ENCODE measurements around the gene TTLL1.

The TTLL1 gene

GRCh38 chr22:43096420-43096819, 7.2 kb upstream of the TTLL1 start:
- no peaks in the 10 kb centered on the region for H3K9me2 ChIP-seq (replicated peaks; ENCODE audit: control insufficient read depth, low read length)
- no peaks in the 10 kb centered on the region for H3K27me3 ChIP-seq (ENCODE audit: control insufficient read depth, low read length)
- H3K36me3 ChIP-seq (ENCODE audit: control insufficient read depth, low read length) = no peaks in the 10 kb centered on the region
- H4K20me1 ChIP-seq (ENCODE audit: control insufficient read depth, insufficient read depth, low read depth, low read length) = no peaks in the 10 kb centered on the region
- peaks cover 8% of the 10 kb centered on the region; the same call in 1 of the 2 replicates for H3K9me3 ChIP-seq (ENCODE audit: control insufficient read depth, insufficient read depth, low read length)
- no peak overlapping the region for H3K27ac ChIP-seq (ENCODE audit: low read depth, low read length)
- peaks cover 4% of the 10 kb centered on the region; the same call in 1 of the 2 replicates for H3K4me1 ChIP-seq (ENCODE audit: control insufficient read depth, low read length)
- no peaks in the 10 kb centered on the region for H3F3A ChIP-seq (ENCODE audit: control insufficient read depth, insufficient read depth)
- H3K4me3 ChIP-seq (ENCODE audit: low read length) = no peak overlapping the region
- H3K4me2 ChIP-seq (ENCODE audit: low read length) = no peak overlapping the region
- TF ChIP-seq CTCF (IDR thresholded peaks at IDR 0.05; ENCODE audit: low read depth, low read length, poor library complexity, severe bottlenecking) (no peak), EZH2phosphoT487 (IDR thresholded peaks at IDR 0.05; ENCODE audit: borderline replicate concordance, low read length) (no peak)
- H3K79me2 ChIP-seq (ENCODE audit: control insufficient read depth, low read length) = no peaks in the 10 kb centered on the region

- Histone ChIP-seq H3K27me3 (ENCODE audit: control insufficient read depth, low read length) (no peaks in the 10 kb centered on the region), H3K4me2 (ENCODE audit: low read length) (no peak overlapping the region), H3K36me3 (ENCODE audit: control insufficient read depth, low read length) (no peaks in the 10 kb centered on the region), H3K4me3 (ENCODE audit: low read length) (no peak overlapping the region), H3F3A (ENCODE audit: control insufficient read depth, insufficient read depth) (peaks cover 3% of the 10 kb centered on the region; the same call in 1 of the 2 replicates), H3K79me2 (ENCODE audit: control insufficient read depth, low read length) (no peaks in the 10 kb centered on the region), H3K9me2 (replicated peaks; ENCODE audit: control insufficient read depth, low read length) (no peaks in the 10 kb centered on the region), H4K20me1 (ENCODE audit: control insufficient read depth, insufficient read depth, low read depth, low read length) (no peaks in the 10 kb centered on the region), H3K4me1 (ENCODE audit: control insufficient read depth, low read length) (peaks cover 8% of the 10 kb centered on the region; the same call in 1 of the 2 replicates), H3K9me3 (ENCODE audit: control insufficient read depth, insufficient read depth, low read length) (peaks cover 8% of the 10 kb centered on the region; the same call in 1 of the 2 replicates), H3K27ac (ENCODE audit: low read depth, low read length) (no peak overlapping the region)
- TF ChIP-seq CTCF (IDR thresholded peaks at IDR 0.05; ENCODE audit: low read depth, low read length, poor library complexity, severe bottlenecking) (no peak), EZH2phosphoT487 (IDR thresholded peaks at IDR 0.05; ENCODE audit: borderline replicate concordance, low read length) (no peak)
Observed at GRCh38 chr22:43094551-43094950, 5.4 kb upstream of the TTLL1 start.

- Histone ChIP-seq H3K36me3 (ENCODE audit: control insufficient read depth, low read length) (no peaks in the 10 kb centered on the region), H3K27ac (ENCODE audit: low read depth, low read length) (no peak overlapping the region), H3K9me2 (replicated peaks; ENCODE audit: control insufficient read depth, low read length) (no peaks in the 10 kb centered on the region), H3K4me3 (ENCODE audit: low read length) (no peak overlapping the region), H3K27me3 (ENCODE audit: control insufficient read depth, low read length) (no peaks in the 10 kb centered on the region), H3K9me3 (ENCODE audit: control insufficient read depth, insufficient read depth, low read length) (peaks cover 8% of the 10 kb centered on the region; the same call in 1 of the 2 replicates), H3K79me2 (ENCODE audit: control insufficient read depth, low read length) (no peaks in the 10 kb centered on the region), H3K4me2 (ENCODE audit: low read length) (no peak overlapping the region), H4K20me1 (ENCODE audit: control insufficient read depth, insufficient read depth, low read depth, low read length) (no peaks in the 10 kb centered on the region), H3K4me1 (ENCODE audit: control insufficient read depth, low read length) (peaks cover 10% of the 10 kb centered on the region; the same call in 1 of the 2 replicates), H3F3A (ENCODE audit: control insufficient read depth, insufficient read depth) (peaks cover 3% of the 10 kb centered on the region; the same call in 1 of the 2 replicates)
- TF ChIP-seq EZH2phosphoT487 (IDR thresholded peaks at IDR 0.05; ENCODE audit: borderline replicate concordance, low read length) = no peak
- TF ChIP-seq CTCF (IDR thresholded peaks at IDR 0.05; ENCODE audit: low read depth, low read length, poor library complexity, severe bottlenecking) = no peak
Observed at GRCh38 chr22:43094085-43094484, 4.9 kb upstream of the TTLL1 start.

Data from DOHH2 (cell line).